ENCODE data around the gene ERRFI1.

DNA sequence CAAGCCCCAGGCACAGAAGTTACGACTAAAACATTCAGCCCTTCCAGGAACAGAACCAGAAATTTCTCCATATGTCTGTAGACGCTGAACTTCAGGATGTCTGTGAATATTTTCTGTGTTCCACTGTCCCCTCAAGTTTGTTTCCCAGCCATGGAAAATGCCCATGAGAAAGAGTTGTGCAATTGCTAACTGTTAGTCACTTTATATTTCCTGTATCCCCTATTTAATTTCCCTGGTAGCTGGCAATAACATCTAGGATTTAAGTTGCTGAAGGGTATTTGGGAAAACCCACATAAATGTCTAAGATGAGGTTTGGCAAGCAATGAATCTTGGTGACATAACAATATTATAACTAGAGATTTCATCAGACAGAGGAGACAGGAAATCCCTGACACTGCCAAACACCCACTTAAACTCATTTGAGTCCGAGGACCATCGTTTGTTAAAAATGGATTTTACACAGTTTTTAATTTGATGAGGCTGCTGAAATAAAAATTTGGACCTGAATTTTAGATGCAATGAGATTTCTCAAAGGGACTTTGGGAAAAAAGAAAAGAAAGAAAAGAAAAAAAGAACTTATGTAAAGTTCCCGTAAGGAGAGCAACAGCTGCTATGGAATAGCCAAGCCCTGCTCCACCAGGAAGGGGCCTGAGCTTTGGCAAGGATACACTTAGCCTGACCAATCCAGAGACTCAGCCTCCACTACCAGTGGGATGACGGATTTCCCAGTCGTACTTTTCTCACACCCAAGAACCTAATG is 21.8 kb upstream of the ERRFI1 start:
- TF ChIP-seq GATA2 (IDR thresholded peaks at IDR 0.05; ENCODE audit: low read depth, low read length): no peak
- TF ChIP-seq GATA3 (IDR thresholded peaks at IDR 0.05; ENCODE audit: low read depth, low read length): no peak

All from SH-SY5Y (cell line).